Ramos (cell line): ENCODE data around the gene RIN1.
"Not testable (repeated sequence)": the region's sequence is repeated elsewhere in the genome, so short reads cannot be mapped to it uniquely, and the experiment has no call there.

ENCODE experiments used
- in situ Hi-C: fragments of 300-500 bp; cut with MboI; formaldehyde crosslinking; loops from one replicate; pipeline ENCODE4 v1.14.3; 2022; ENCODE audit warnings: low sequenced_read_pairs; ENCODE audit not compliant: unreplicated experiment

The RIN1 gene

GRCh38 chr11:66310803-66311440 lies 25.3 kb downstream of the RIN1 start:
- in situ Hi-C loops = not testable (repeated sequence)

GRCh38 chr11:66310324-66310723 lies 25.9 kb downstream of the RIN1 start:
- in situ Hi-C loops = no loop called here

GRCh38 chr11:66309475-66309874 lies 26.8 kb downstream of the RIN1 start:
- in situ Hi-C loops = no loop called here

- in situ Hi-C loops = no loop called here
These were observed 33.6 kb downstream of the RIN1 start for GRCh38 chr11:66302656-66303055.

GRCh38 chr11:66299186-66299585 lies 37.0 kb downstream of the RIN1 start:
- in situ Hi-C loops = no loop called here

GRCh38 chr11:66297610-66298009 lies 38.6 kb downstream of the RIN1 start:
- in situ Hi-C loops = no loop called here

GRCh38 chr11:66294626-66295620 lies 41.3 kb downstream of the RIN1 start:
- in situ Hi-C loops = no loop called here

GRCh38 chr11:66293777-66294625 lies 42.2 kb downstream of the RIN1 start:
- in situ Hi-C loops = no loop called here

- in situ Hi-C loops = no loop called here
These were observed 42.9 kb downstream of the RIN1 start for GRCh38 chr11:66293352-66293751.

GRCh38 chr11:66292543-66293332 lies 43.5 kb downstream of the RIN1 start:
- in situ Hi-C loops = no loop called here

- in situ Hi-C loops = no loop called here
These were observed 44.3 kb downstream of the RIN1 start, which contains the start of gene TMEM151A for GRCh38 chr11:66291706-66292542. TSS of gene TMEM151A (plus strand) at chr11:66291894. CDS start at chr11:66292014, 120 bp downstream.

GRCh38 chr11:66291303-66291705 lies 44.9 kb downstream of the RIN1 start:
- in situ Hi-C loops = no loop called here

GRCh38 chr11:66290330-66290621 lies 46.0 kb downstream of the RIN1 start:
- in situ Hi-C loops = no loop called here

- in situ Hi-C loops = no loop called here
These were observed 46.5 kb downstream of the RIN1 start for GRCh38 chr11:66289548-66290329.

GRCh38 chr11:66288671-66289547 lies 47.3 kb downstream of the RIN1 start, which contains the start of gene YIF1A:
TSS of gene YIF1A (minus strand) at chr11:66289143. CDS start at chr11:66288985, 158 bp downstream.
- in situ Hi-C loops = no loop called here

GRCh38 chr11:66287889-66288670 lies 48.2 kb downstream of the RIN1 start:
- in situ Hi-C loops = no loop called here
